A673 (cell line): ENCODE results near the gene SERTAD2. TPM values are rescaled to one million over a fixed set of nuclear protein-coding genes. Genes with fewer than 3 reads are reported as not detected.

ENCODE experiments used
- BruUV-seq: library from RNA; stranded (reverse); fragments of 400-500 nt; replicated peaks from 2 replicates; lab custom pipeline; 2021; lab: Mats Ljungman, UMichigan
- CTCF ChIA-PET: fragments of 300-600 bp; sonication (Branson Sonifier 250); formaldehyde crosslinking; loops from one replicate; lab custom pipeline; 2022; ENCODE audit warnings: antibody characterized with exemption; lab: Charles Lee
- POLR2A ChIA-PET: fragments of 300-600 bp; sonication (Branson Sonifier 250); formaldehyde crosslinking; loops from one replicate; lab custom pipeline; 2022; ENCODE audit warnings: antibody characterized with exemption; ENCODE audit not compliant: low non-redundant PET; lab: Charles Lee
- DNase-seq: peaks from one replicate; pipeline ENCODE4 v3.0.0-alpha.2; 2015; ENCODE audit warnings: low spot score
- H3K27ac ChIP-seq: fragments of 200-600 bp; sonication (generic); 2 replicates; pipeline ENCODE4 v1.5.1; 2016; ENCODE audit warnings: mixed run types, low read depth, mild to moderate bottlenecking, mixed read lengths, antibody characterized with exemption, low read length; ENCODE audit not compliant: poor library complexity, severe bottlenecking
- H3K27me3 ChIP-seq: fragments of 200-600 bp; sonication (generic); replicated peaks from 2 replicates; pipeline ENCODE4 v1.6.1; 2017; ENCODE audit warnings: mixed run types, low read depth, mild to moderate bottlenecking, mixed read lengths, antibody characterized with exemption, low read length; ENCODE audit not compliant: insufficient read depth, poor library complexity
- H3K36me3 ChIP-seq: fragments of 200-600 bp; sonication (generic); 2 replicates; pipeline ENCODE4 v1.6.1; 2016; ENCODE audit warnings: mixed run types, mild to moderate bottlenecking, mixed read lengths, antibody characterized with exemption, low read length; ENCODE audit not compliant: insufficient read depth, poor library complexity, severe bottlenecking
- H3K4me1 ChIP-seq: fragments of 200-600 bp; sonication (generic); 2 replicates; pipeline ENCODE4 v1.6.1; 2017; ENCODE audit warnings: mixed run types, mild to moderate bottlenecking, mixed read lengths, antibody characterized with exemption, low read length; ENCODE audit not compliant: insufficient read depth, poor library complexity, severe bottlenecking
- H3K4me3 ChIP-seq: fragments of 200-600 bp; sonication (generic); 2 replicates; pipeline ENCODE4 v1.5.1; 2016; ENCODE audit warnings: low read depth, mixed run types, mild to moderate bottlenecking, mixed read lengths, low read length; ENCODE audit not compliant: poor library complexity, severe bottlenecking
- H3K9me3 ChIP-seq: fragments of 200-600 bp; sonication (generic); 2 replicates; pipeline ENCODE4 v1.6.1; 2016; ENCODE audit warnings: mixed run types, low read depth, mild to moderate bottlenecking, mixed read lengths, antibody characterized with exemption, low read length; ENCODE audit not compliant: poor library complexity, severe bottlenecking
- CTCF ChIP-seq: fragments of 300-800, 200-600 bp; sonication (generic); conservative IDR thresholded peaks from 2 replicates; pipeline ENCODE4 v1.5.1; 2017; ENCODE audit warnings: low read depth, mild to moderate bottlenecking, antibody characterized with exemption, low read length, moderate library complexity, mixed read lengths
- EZH2 ChIP-seq: fragments of 200-600 bp; sonication (generic); IDR thresholded peaks from 2 replicates; pipeline ENCODE4 v1.6.1; 2017; ENCODE audit warnings: borderline replicate concordance, low read depth, mild to moderate bottlenecking, mixed read lengths, antibody characterized with exemption, low read length; ENCODE audit not compliant: poor library complexity, severe bottlenecking
- intact Hi-C: fragments of 100-400 bp; cut with micrococcal nuclease; formaldehyde crosslinking; loops from one replicate; pipeline ENCODE4 v1.10.0; 2022; ENCODE audit not compliant: unreplicated experiment
- total RNA-seq: library from RNA; stranded (reverse); gene quantifications from 2 replicates; pipeline ENCODE4 v1.2.3, GENCODE V29; 2021

Gene SERTAD2
- total RNA-seq, 1 experiment from 2014 or later, result 22.2 TPM

- intact Hi-C loops, result no loop called here
- ChIA-PET CTCF (no interaction called here), POLR2A (no interaction called here)
- no peak for TF ChIP-seq EZH2
- TF ChIP-seq CTCF, result no peak
- no TSS peak for BruUV-seq
- Histone ChIP-seq H3K4me1 (no peaks in the 10 kb centered on the region), H3K27me3 (no peaks in the 10 kb centered on the region), H3K36me3 (no peaks in the 10 kb centered on the region), H3K9me3 (no peaks in the 10 kb centered on the region), H3K27ac (no peak overlapping the region), H3K4me3 (no peak overlapping the region)
- DNase-seq, result no peak
Measured at GRCh38 chr2:64623242-64623850, 30.4 kb downstream of the SERTAD2 start.

GRCh38 chr2:64622443-64623241 lies 31.1 kb downstream of the SERTAD2 start:
- intact Hi-C loops, result no loop called here
- H3K4me1 ChIP-seq, result peaks cover 2% of the 10 kb centered on the region
- H3K36me3 ChIP-seq, result no peaks in the 10 kb centered on the region
- TF ChIP-seq EZH2 (no peak), CTCF (no peak)
- no peaks in the 10 kb centered on the region for H3K9me3 ChIP-seq
- DNase-seq, result no peak
- H3K4me3 ChIP-seq, result no peak overlapping the region
- no peak overlapping the region for H3K27ac ChIP-seq
- ChIA-PET CTCF (no interaction called here), POLR2A (no interaction called here)
- BruUV-seq, result no TSS peak
- no peaks in the 10 kb centered on the region for H3K27me3 ChIP-seq

GRCh38 chr2:64620661-64621060 lies 33.1 kb downstream of the SERTAD2 start:
- no peaks in the 10 kb centered on the region for H3K36me3 ChIP-seq
- TF ChIP-seq EZH2, result no peak
- no peak for TF ChIP-seq CTCF
- ChIA-PET CTCF (no interaction called here), POLR2A (no interaction called here)
- H3K4me1 ChIP-seq, result peaks cover 9% of the 10 kb centered on the region
- H3K27me3 ChIP-seq, result no peaks in the 10 kb centered on the region
- no peaks in the 10 kb centered on the region for H3K9me3 ChIP-seq
- DNase-seq, result no peak
- BruUV-seq, result no TSS peak
- no peak overlapping the region for H3K27ac ChIP-seq
- no peak overlapping the region for H3K4me3 ChIP-seq
- intact Hi-C loops, result no loop called here
